GM04503 (cell line): ENCODE measurements around the gene ITPRIPL2.

ENCODE experiments used
- DNase-seq: peaks from one replicate; pipeline ENCODE4 v3.0.0-alpha.2; 2012; ENCODE audit warnings: low read depth

Gene ITPRIPL2

GRCh38 chr16:19113577-19114358 is at the start of gene ITPRIPL2:
TSS of gene ITPRIPL2 (plus strand) at chr16:19113964. CDS start at chr16:19114462, 498 bp downstream.
- peak; percentile 80 for DNase-seq

- DNase-seq, result no peak
Observed at GRCh38 chr16:19066988-19067348, 46.8 kb upstream of the ITPRIPL2 start.

- peak; percentile 99 for DNase-seq
Observed at GRCh38 chr16:19067349-19068236, 46.2 kb upstream of the ITPRIPL2 start, which contains the start of gene COQ7. TSS of gene COQ7 (plus strand) at chr16:19067614. CDS start at chr16:19067665, 51 bp downstream.

GRCh38 chr16:19068237-19068815 is 45.4 kb upstream of the ITPRIPL2 start:
- no peak for DNase-seq

GRCh38 chr16:19071811-19072777 is 41.7 kb upstream of the ITPRIPL2 start:
- no peak for DNase-seq

- DNase-seq, result no peak
Observed at GRCh38 chr16:19073344-19073743, 40.4 kb upstream of the ITPRIPL2 start.

GRCh38 chr16:19073863-19074262 is 39.9 kb upstream of the ITPRIPL2 start:
- no peak for DNase-seq

- DNase-seq, result no peak
Observed at GRCh38 chr16:19075511-19075910, 38.3 kb upstream of the ITPRIPL2 start.

GRCh38 chr16:19077879-19078278 is 35.9 kb upstream of the ITPRIPL2 start:
- no peak for DNase-seq

GRCh38 chr16:19083670-19084069 is 30.1 kb upstream of the ITPRIPL2 start:
- DNase-seq, result no peak

- DNase-seq, result no peak
Observed at GRCh38 chr16:19084139-19084538, 29.6 kb upstream of the ITPRIPL2 start.

- DNase-seq, result no peak
Observed at GRCh38 chr16:19084879-19085278, 28.9 kb upstream of the ITPRIPL2 start.

GRCh38 chr16:19085679-19086200 is 28.0 kb upstream of the ITPRIPL2 start:
- DNase-seq, result no peak

GRCh38 chr16:19086322-19087199 is 27.2 kb upstream of the ITPRIPL2 start:
- peak; percentile 33 for DNase-seq

GRCh38 chr16:19088341-19088916 is 25.3 kb upstream of the ITPRIPL2 start:
- no peak for DNase-seq

- no peak for DNase-seq
Observed at GRCh38 chr16:19089410-19089955, 24.3 kb upstream of the ITPRIPL2 start.

GRCh38 chr16:19090916-19091315 is 22.8 kb upstream of the ITPRIPL2 start:
- DNase-seq, result no peak

GRCh38 chr16:19092653-19093410 is 20.9 kb upstream of the ITPRIPL2 start:
- DNase-seq, result no peak
